SK-N-SH (cell line): ENCODE measurements around the gene DAB1. TPM values are rescaled to one million over a fixed set of nuclear protein-coding genes. Genes with fewer than 3 reads are reported as not detected.

Experiments
- CTCF ChIA-PET: fragments of 300-600, 350-600 bp; formaldehyde crosslinking; extraction: SDS; loops from one replicate; lab custom pipeline; 2021; lab: Yijun Ruan, JAX
- POLR2A ChIA-PET: fragments of 350-600 bp; sonication (Branson Sonifier 250); formaldehyde crosslinking; extraction: SDS; loops from one replicate; lab custom pipeline; 2020; ENCODE audit warnings: antibody characterized with exemption, inconsistent platforms; lab: Yijun Ruan, JAX
- DNase-seq: peaks from one replicate; pipeline ENCODE4 v3.0.0; 2012
- H2AFZ ChIP-seq: fragments of 200-600 bp; sonication (generic); 2 replicates; pipeline ENCODE4 v1.8.1; 2016; ENCODE audit warnings: antibody characterized with exemption, mild to moderate bottlenecking, low read depth
- H3F3A ChIP-seq: fragments of 200-600 bp; sonication (generic); replicated peaks from 2 replicates; pipeline ENCODE3; 2016; ENCODE audit warnings: antibody characterized with exemption, mild to moderate bottlenecking; ENCODE audit not compliant: insufficient read depth
- H3K27ac ChIP-seq, 2 experiments: fragments of 200-500 bp in 1 of 2; fragments of 200-600 bp in 1 of 2; sonication (Bioruptor generic) in 1 of 2; sonication (generic), shearing (Covaris generic) in 1 of 2; 2 replicates each; pipeline versions ENCODE4 v1.5.1 to v1.6.1; 2014 to 2016; ENCODE audit warnings: low read depth in 2 of 2, inconsistent platforms in 1 of 2, low read length in 1 of 2, mild to moderate bottlenecking in 1 of 2, mixed read lengths in 1 of 2
- H3K27me3 ChIP-seq: fragments of 200-600 bp; sonication (generic), shearing (Covaris generic); 2 replicates; pipeline ENCODE4 v1.6.1; 2016; ENCODE audit warnings: mixed run types; ENCODE audit not compliant: insufficient read depth
- H3K36me3 ChIP-seq, 2 experiments: fragments of 200-500 bp in 1 of 2; fragments of 200-600 bp in 1 of 2; sonication (Bioruptor generic) in 1 of 2; sonication (generic) in 1 of 2; replicated peaks in 1 of 2; 2 replicates each; pipeline versions ENCODE3 to v1.5.1; 2014 to 2016; ENCODE audit warnings: low read length in 1 of 2, mild to moderate bottlenecking in 1 of 2; ENCODE audit not compliant: insufficient read depth in 2 of 2, control insufficient read depth in 1 of 2
- H3K4me1 ChIP-seq, 2 experiments: fragments of 200-500 bp in 1 of 2; fragments of 200-600 bp in 1 of 2; sonication (Bioruptor generic) in 1 of 2; sonication (generic), shearing (Covaris generic) in 1 of 2; 2 replicates each; pipeline versions ENCODE4 v1.5.1 to v1.6.1; 2014 to 2016; ENCODE audit warnings: low read depth in 1 of 2, low read length in 1 of 2, mixed run types in 1 of 2; ENCODE audit not compliant: insufficient read depth in 2 of 2, control insufficient read depth in 1 of 2
- H3K4me2 ChIP-seq: fragments of 200-600 bp; sonication (generic), shearing (Covaris generic); 2 replicates; pipeline ENCODE4 v1.6.1; 2017; ENCODE audit warnings: mixed run types
- H3K4me3 ChIP-seq, 2 experiments: fragments of 200-500 bp in 1 of 2; fragments of 200-600 bp in 1 of 2; sonication (Bioruptor generic) in 1 of 2; sonication (generic), shearing (Covaris generic) in 1 of 2; 2 replicates each; pipeline versions ENCODE4 v1.5.1 to v1.8.1; 2014 to 2016; ENCODE audit warnings: low read depth in 2 of 2, inconsistent platforms in 1 of 2, low read length in 1 of 2, mild to moderate bottlenecking in 1 of 2, mixed read lengths in 1 of 2, moderate library complexity in 1 of 2
- H3K79me2 ChIP-seq: fragments of 200-600 bp; sonication (generic); 2 replicates; pipeline ENCODE4 v1.8.1; 2017; ENCODE audit warnings: mild to moderate bottlenecking; ENCODE audit not compliant: insufficient read depth
- H3K9ac ChIP-seq: fragments of 200-600 bp; sonication (generic); 2 replicates; pipeline ENCODE4 v1.6.1; 2017; ENCODE audit warnings: mixed run types
- H3K9me2 ChIP-seq: fragments of 200-600 bp; sonication (generic); 2 replicates; pipeline ENCODE4 v1.6.1; 2017; ENCODE audit warnings: mixed run types
- H3K9me3 ChIP-seq: fragments of 200-600 bp; sonication (generic); 2 replicates; pipeline ENCODE4 v1.6.1; 2017; ENCODE audit warnings: mixed run types, mild to moderate bottlenecking, moderate library complexity
- H4K20me1 ChIP-seq: fragments of 200-600 bp; sonication (generic); 2 replicates; pipeline ENCODE4 v1.6.1; 2017; ENCODE audit warnings: mild to moderate bottlenecking, mixed run types; ENCODE audit not compliant: insufficient read depth
- EP300 ChIP-seq, 2 experiments: IDR thresholded peaks; 2 replicates each; pipeline versions ENCODE4 v1.4.0 to v1.6.1; 2012; ENCODE audit warnings: borderline replicate concordance in 1 of 2, low read depth in 1 of 2, low read length in 1 of 2
- FOSL2 ChIP-seq: IDR thresholded peaks from 2 replicates; pipeline ENCODE4 v1.4.0; 2012; ENCODE audit warnings: low read depth, mild to moderate bottlenecking, moderate library complexity, borderline replicate concordance
- FOXM1 ChIP-seq: IDR thresholded peaks from 2 replicates; pipeline ENCODE4 v1.4.0; 2012; ENCODE audit warnings: low read depth, mild to moderate bottlenecking
- GABPA ChIP-seq: IDR thresholded peaks from 2 replicates; pipeline ENCODE4 v1.4.0; 2012; ENCODE audit warnings: low read depth, mild to moderate bottlenecking
- GATA2 ChIP-seq: sonication (generic); formaldehyde crosslinking; IDR thresholded peaks from 2 replicates; pipeline ENCODE4 v1.5.0; 2020; ENCODE audit warnings: mild to moderate bottlenecking, missing genetic modification reagents
- IRF3 ChIP-seq: fragments of 150-350 bp; IDR thresholded peaks from 2 replicates; pipeline ENCODE4 v1.6.1; 2016; ENCODE audit warnings: mild to moderate bottlenecking, low read depth, low read length
- JUND ChIP-seq: IDR thresholded peaks from 2 replicates; pipeline ENCODE4 v1.4.0; 2012
- MEF2A ChIP-seq: IDR thresholded peaks from 2 replicates; pipeline ENCODE4 v1.4.0; 2012; ENCODE audit warnings: low read depth, borderline replicate concordance
- PBX3 ChIP-seq: IDR thresholded peaks from 2 replicates; pipeline ENCODE4; 2012
- POLR2AphosphoS5 ChIP-seq: IDR thresholded peaks from 2 replicates; pipeline ENCODE4 v1.6.1; 2012; ENCODE audit warnings: low read depth, low read length
- RAD21 ChIP-seq: IDR thresholded peaks from 2 replicates; pipeline ENCODE4 v1.6.1; 2012; ENCODE audit warnings: mild to moderate bottlenecking, low read length
- RCOR1 ChIP-seq: fragments of 150-350 bp; IDR thresholded peaks from 2 replicates; pipeline ENCODE4 v1.6.1; 2017; ENCODE audit warnings: antibody characterized with exemption, low read length
- RXRA ChIP-seq: IDR thresholded peaks from 2 replicates; pipeline ENCODE4 v1.4.0; 2012; ENCODE audit warnings: low read depth, mild to moderate bottlenecking, borderline replicate concordance
- SMC3 ChIP-seq: IDR thresholded peaks from 2 replicates; pipeline ENCODE4 v1.6.1; 2012; ENCODE audit warnings: low read depth, low read length, improper control_type of control experiment
- TAF1 ChIP-seq: IDR thresholded peaks from 2 replicates; pipeline ENCODE4 v1.6.1; 2012; ENCODE audit warnings: low read depth, mild to moderate bottlenecking, low read length, moderate library complexity, borderline replicate concordance
- TCF12 ChIP-seq: IDR thresholded peaks from 2 replicates; pipeline ENCODE4 v1.4.0; 2012
- USF1 ChIP-seq: IDR thresholded peaks from 2 replicates; pipeline ENCODE4 v1.4.0; 2012; ENCODE audit warnings: low read depth, borderline replicate concordance
- USF2 ChIP-seq: fragments of 150-350 bp; IDR thresholded peaks from 2 replicates; pipeline ENCODE4 v1.6.1; 2017; ENCODE audit warnings: antibody characterized with exemption, low read length, low read depth, borderline replicate concordance
- ZBTB33 ChIP-seq: IDR thresholded peaks from 2 replicates; pipeline ENCODE4 v1.4.0; 2012; ENCODE audit warnings: low read depth, borderline replicate concordance
- WGBS: methylation state at CpG from one replicate; pipeline ENCODE4 v1.1.6; 2017; ENCODE audit warnings: low lambda C conversion rate; 5-methylcytosine and 5-hydroxymethylcytosine counted together
- polyA plus RNA-seq, 3 experiments: library from polyadenylated mRNA; depleted of rRNA; stranded (reverse); fragments of >200 nt; gene quantifications; 2 replicates each; pipeline ENCODE4 v1.2.3, GENCODE V29; 2012

DAB1 gene
- polyA plus RNA-seq, 1 of the 3 experiments (the other 2 are of a cell fraction) = 2.9 TPM

- POLR2A ChIA-PET = no interaction called here
- no peaks in the 10 kb centered on the region for H3K9me2 ChIP-seq
- no peaks in the 10 kb centered on the region for H3K9me3 ChIP-seq
- H3K36me3 ChIP-seq = no peaks in the 10 kb centered on the region
- no peaks in the 10 kb centered on the region for H3F3A ChIP-seq
- no peaks in the 10 kb centered on the region for H4K20me1 ChIP-seq
- DNase-seq = peak; percentile 63
- H3K79me2 ChIP-seq = no peaks in the 10 kb centered on the region
- no peak overlapping the region for H3K9ac ChIP-seq
- H3K27me3 ChIP-seq = no peaks in the 10 kb centered on the region
- 10% methylated on average over 2 of the region's 2 CpGs for WGBS
- peaks cover 0 to 14% of the 10 kb centered on the region in 2 experiments; a peak in 2 of 4 replicates for H3K4me1 ChIP-seq
- H3K4me3 ChIP-seq = no peak overlapping the region
- no peak overlapping the region for H3K4me2 ChIP-seq
- CTCF ChIA-PET = no interaction called here
- H3K27ac ChIP-seq = peak overlapping the region in 1 of 2 experiments; percentile 60; a peak in 1 of 4 replicates
- no peak overlapping the region for H2AFZ ChIP-seq
- peak; percentile 27; the same call in 1 of the 2 replicates for TF ChIP-seq PBX3
- TF ChIP-seq JUND = 0 out of 2 replicates have a peak, but pooled peaks have one; percentile 31
- TF ChIP-seq GATA2 (CRISPR knock-in tag) = peak; percentile 35; the same call in 1 of the 2 replicates
- TF ChIP-seq FOSL2 = peak; percentile 49; the same call in 1 of the 2 replicates
- TF ChIP-seq EP300 (IDR thresholded peaks at IDR 0.05; ENCODE audit: borderline replicate concordance in 1 of 2, low read depth in 1 of 2, low read length in 1 of 2) = peak in 1 of 2 experiments; percentile 51; a peak in 1 of 4 replicates
- TF ChIP-seq USF2 = no peak
- TF ChIP-seq TCF12 = peak; percentile 36
- TF ChIP-seq IRF3 = no peak
- TF ChIP-seq, all 33 proteins: peak for 6
Measured at GRCh38 chr1:56958526-56958925, 465.3 kb downstream of the DAB1 start.

GRCh38 chr1:56957931-56958330, 465.9 kb downstream of the DAB1 start:
- CTCF ChIA-PET = no interaction called here
- POLR2A ChIA-PET = no interaction called here
- Histone ChIP-seq H3K9ac (no peak overlapping the region), H3K27ac (peak overlapping the region in 1 of 2 experiments; percentile 60; a peak in 1 of 4 replicates), H3K4me1 (peaks cover 0 to 14% of the 10 kb centered on the region in 2 experiments; a peak in 2 of 4 replicates), H4K20me1 (no peaks in the 10 kb centered on the region), H3K36me3 (no peaks in the 10 kb centered on the region), H3K9me3 (no peaks in the 10 kb centered on the region), H3K4me2 (no peak overlapping the region), H3K4me3 (no peak overlapping the region), H3K27me3 (no peaks in the 10 kb centered on the region), H3K79me2 (no peaks in the 10 kb centered on the region), H3F3A (no peaks in the 10 kb centered on the region), H3K9me2 (no peaks in the 10 kb centered on the region), H2AFZ (no peak overlapping the region)
- WGBS = 42% methylated on average over 3 of the region's 3 CpGs
- peak; percentile 24 for DNase-seq
- no peak for TF ChIP-seq IRF3
- TF ChIP-seq GABPA = no peak
- no peak for TF ChIP-seq ZBTB33
- no peak for TF ChIP-seq RCOR1
- no peak for TF ChIP-seq SMC3
- TF ChIP-seq TAF1 = no peak
- TF ChIP-seq POLR2AphosphoS5 = no peak
- no peak for TF ChIP-seq RAD21
- no peak for TF ChIP-seq EP300 (IDR thresholded peaks at IDR 0.05; ENCODE audit: borderline replicate concordance in 1 of 2, low read depth in 1 of 2, low read length in 1 of 2)
- no peak for TF ChIP-seq MEF2A
- TF ChIP-seq FOSL2 = no peak
- TF ChIP-seq FOXM1 = no peak
- TF ChIP-seq USF1 = no peak
- no peak for TF ChIP-seq GATA2 (CRISPR knock-in tag)
- no peak for TF ChIP-seq USF2
- no peak for TF ChIP-seq RXRA
